ENCODE results near the gene FTO.

FTO gene

DNA sequence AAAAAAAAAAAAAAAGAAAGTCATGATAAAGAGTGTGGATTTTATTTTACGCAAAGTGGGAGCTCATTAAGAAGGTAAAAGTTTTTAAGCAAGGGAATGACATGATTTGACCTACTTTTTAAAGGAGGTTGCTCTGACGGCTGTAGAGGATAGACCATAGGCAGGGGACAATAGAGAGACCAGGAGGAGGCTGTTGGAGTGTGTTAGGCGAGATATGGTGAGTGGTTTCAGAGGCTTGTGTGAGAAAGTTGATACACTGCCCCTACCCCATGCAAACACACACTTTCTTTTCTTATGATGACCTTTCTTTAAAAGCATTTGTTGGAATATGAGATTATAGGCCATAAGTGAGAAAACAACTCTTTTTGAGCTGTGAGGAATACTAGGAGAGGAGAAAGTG, 82.0 kb downstream of the FTO start:
- DNase-seq (ENCODE audit: low read depth, low spot score): no peak
- no peaks in the 10 kb centered on the region for H3K9me3 ChIP-seq (ENCODE audit: low read depth, low read length)
- H3K4me3 ChIP-seq: no peak overlapping the region
- H3K27ac ChIP-seq: no peak overlapping the region
- no peaks in the 10 kb centered on the region for H3K36me3 ChIP-seq (ENCODE audit: insufficient read depth, low read length)
- no peak overlapping the region for H3K9ac ChIP-seq (ENCODE audit: insufficient read length)
- TF ChIP-seq POLR2AphosphoS5 (IDR thresholded peaks at IDR 0.05; ENCODE audit: borderline replicate concordance, low read depth, low read length) (no peak), FOXP2 (optimal IDR thresholded peaks at IDR 0.05; ENCODE audit: control extremely low read depth, extremely low read length, insufficient read depth) (no peak), EZH2 (IDR thresholded peaks at IDR 0.05) (no peak)

DNA sequence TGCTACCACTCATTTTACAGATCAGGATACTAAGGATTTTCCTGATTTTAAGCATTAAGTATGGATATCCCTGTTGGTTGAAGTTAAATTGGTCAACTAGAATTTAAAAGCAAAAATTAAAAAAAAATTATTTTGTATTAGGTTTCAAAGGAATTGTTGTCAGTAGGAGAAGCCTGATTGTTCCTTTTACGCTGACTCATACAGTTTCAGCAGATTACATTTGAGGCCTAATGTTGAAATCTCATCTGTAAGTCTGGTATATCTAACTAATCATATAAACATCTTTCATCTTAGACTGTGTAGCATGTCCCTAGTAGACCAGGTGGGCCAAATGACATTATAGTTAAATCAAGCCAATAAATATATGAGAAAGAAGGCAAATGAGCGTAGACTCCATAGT, 83.5 kb downstream of the FTO start:
- no peaks in the 10 kb centered on the region for H3K36me3 ChIP-seq (ENCODE audit: insufficient read depth, low read length)
- DNase-seq (ENCODE audit: low read depth, low spot score): no peak
- H3K9me3 ChIP-seq (ENCODE audit: low read depth, low read length): no peaks in the 10 kb centered on the region
- H3K9ac ChIP-seq (ENCODE audit: insufficient read length): no peak overlapping the region
- H3K27ac ChIP-seq: no peak overlapping the region
- no peak for TF ChIP-seq FOXP2 (optimal IDR thresholded peaks at IDR 0.05; ENCODE audit: control extremely low read depth, extremely low read length, insufficient read depth)
- no peak for TF ChIP-seq EZH2 (IDR thresholded peaks at IDR 0.05)
- no peak for TF ChIP-seq POLR2AphosphoS5 (IDR thresholded peaks at IDR 0.05; ENCODE audit: borderline replicate concordance, low read depth, low read length)
- no peak overlapping the region for H3K4me3 ChIP-seq

DNA sequence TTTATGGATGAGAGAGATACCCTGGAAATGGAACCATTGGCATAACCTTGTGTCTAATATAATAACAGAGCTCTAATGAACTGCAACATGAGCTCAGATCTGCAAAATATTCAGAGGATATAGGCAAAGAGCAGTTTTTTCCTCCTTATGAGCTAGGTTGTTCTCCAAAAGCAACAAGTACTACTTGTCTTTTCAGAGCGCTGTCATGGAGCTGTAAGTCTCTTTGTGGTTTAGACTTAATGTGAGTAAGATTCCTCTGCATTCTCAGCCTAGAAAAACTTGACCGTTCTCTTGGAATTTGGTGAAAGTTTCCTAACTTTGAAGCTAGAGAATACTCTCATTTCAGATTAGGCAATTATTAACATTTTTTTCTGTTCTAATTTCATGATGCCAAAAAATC, 85.2 kb downstream of the FTO start:
- no peak overlapping the region; the same call in 1 of the 2 replicates for H3K27ac ChIP-seq
- DNase-seq (ENCODE audit: low read depth, low spot score): no peak
- H3K36me3 ChIP-seq (ENCODE audit: insufficient read depth, low read length): no peaks in the 10 kb centered on the region
- no peaks in the 10 kb centered on the region for H3K9me3 ChIP-seq (ENCODE audit: low read depth, low read length)
- H3K9ac ChIP-seq (ENCODE audit: insufficient read length): no peak overlapping the region
- no peak for TF ChIP-seq EZH2 (IDR thresholded peaks at IDR 0.05)
- no peak for TF ChIP-seq POLR2AphosphoS5 (IDR thresholded peaks at IDR 0.05; ENCODE audit: borderline replicate concordance, low read depth, low read length)
- TF ChIP-seq FOXP2 (optimal IDR thresholded peaks at IDR 0.05; ENCODE audit: control extremely low read depth, extremely low read length, insufficient read depth): no peak
- H3K4me3 ChIP-seq: no peak overlapping the region

DNA sequence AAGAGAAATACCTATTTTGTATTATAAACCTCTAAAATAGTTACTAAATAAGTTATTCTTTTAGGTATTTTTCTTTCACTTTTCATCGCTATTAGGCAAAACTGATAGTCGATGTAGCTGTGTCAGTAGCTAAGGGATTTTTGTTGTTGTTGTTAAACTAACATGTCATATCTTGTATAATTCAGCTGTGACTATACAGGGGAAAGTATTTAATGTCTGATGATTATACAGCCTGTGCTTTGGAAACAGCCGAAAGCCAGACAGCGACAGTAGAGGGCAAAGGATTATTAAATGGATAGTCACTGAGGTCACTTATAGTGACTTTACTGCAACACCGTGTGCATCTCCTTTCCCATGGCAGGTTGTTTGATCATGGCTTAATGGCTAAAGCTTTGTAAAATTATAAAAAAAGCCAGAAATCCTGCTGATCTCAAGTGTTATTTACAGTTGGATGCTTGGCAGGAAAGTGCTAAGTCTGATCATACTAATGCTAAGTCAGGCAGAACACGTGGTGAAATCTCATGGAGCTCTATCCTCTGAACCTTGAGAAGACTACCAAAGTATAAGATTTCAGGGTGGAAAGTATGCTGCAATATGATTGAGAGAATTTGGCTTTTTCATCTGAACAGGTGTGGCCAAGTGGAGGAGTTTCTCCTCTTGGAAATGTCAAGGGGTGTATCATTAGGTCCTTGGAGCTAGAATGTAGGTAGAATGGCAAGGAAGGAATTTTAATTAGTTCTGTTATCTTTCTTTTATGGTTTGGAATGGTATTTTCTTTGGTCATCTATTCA, 88.4 kb downstream of the FTO start:
- TF ChIP-seq EZH2 (IDR thresholded peaks at IDR 0.05) (no peak), POLR2AphosphoS5 (IDR thresholded peaks at IDR 0.05; ENCODE audit: borderline replicate concordance, low read depth, low read length) (no peak), FOXP2 (optimal IDR thresholded peaks at IDR 0.05; ENCODE audit: control extremely low read depth, extremely low read length, insufficient read depth) (no peak)

DNA sequence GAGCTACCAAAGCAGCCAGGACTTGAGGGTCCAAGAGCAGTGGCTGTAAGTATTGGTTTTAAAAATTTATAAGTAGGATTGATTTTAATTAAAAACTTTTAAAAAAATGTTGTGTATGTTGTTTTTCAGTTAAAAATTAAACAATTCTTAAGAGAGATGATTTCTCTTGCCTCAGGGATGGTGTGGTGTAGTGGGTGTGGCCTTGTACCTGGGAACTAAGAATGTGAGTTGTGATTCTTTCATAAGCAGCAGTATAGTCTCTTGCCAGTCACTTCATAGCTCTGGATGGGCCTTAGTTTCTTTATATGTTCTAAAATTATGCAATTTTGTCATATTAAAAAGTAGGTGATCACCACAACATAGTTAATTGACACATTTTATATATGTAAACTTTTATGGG, 99.5 kb downstream of the FTO start:
- Histone ChIP-seq H3K4me3 (no peak overlapping the region), H3K9me3 (ENCODE audit: low read depth, low read length) (no peaks in the 10 kb centered on the region), H3K9ac (ENCODE audit: insufficient read length) (no peak overlapping the region), H3K36me3 (ENCODE audit: insufficient read depth, low read length) (no peaks in the 10 kb centered on the region), H3K27ac (no peak overlapping the region)
- TF ChIP-seq POLR2AphosphoS5 (IDR thresholded peaks at IDR 0.05; ENCODE audit: borderline replicate concordance, low read depth, low read length) (no peak), EZH2 (IDR thresholded peaks at IDR 0.05) (no peak)
- DNase-seq (ENCODE audit: low read depth, low spot score): no peak

More for the DNA sequence above, 88.4 kb downstream of the FTO start:
- no peak overlapping the region for H3K4me3 ChIP-seq
- no peak for DNase-seq (ENCODE audit: low read depth, low spot score)
- H3K9ac ChIP-seq (ENCODE audit: insufficient read length): no peak overlapping the region
- no peaks in the 10 kb centered on the region for H3K36me3 ChIP-seq (ENCODE audit: insufficient read depth, low read length)
- H3K27ac ChIP-seq: no peak overlapping the region
- no peaks in the 10 kb centered on the region for H3K9me3 ChIP-seq (ENCODE audit: low read depth, low read length)

DNA sequence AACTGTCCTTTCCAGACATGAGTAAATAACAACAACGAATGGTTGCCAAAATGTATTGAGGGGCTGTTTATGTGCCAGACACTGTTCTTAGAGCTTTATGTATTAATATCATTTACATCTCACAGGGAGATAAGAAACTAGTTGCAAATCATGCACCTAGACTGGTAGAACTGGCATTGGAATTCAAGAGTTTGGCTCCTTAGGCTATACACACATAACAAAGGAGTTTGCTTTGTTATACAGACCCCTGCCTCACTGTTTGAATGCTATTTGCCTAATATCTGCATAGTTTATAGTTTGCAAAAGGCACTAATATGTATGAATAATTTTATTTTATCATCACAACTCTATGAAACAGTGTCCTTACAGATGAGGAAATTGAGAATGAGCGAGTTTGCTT, 100.0 kb downstream of the FTO start:
- Histone ChIP-seq H3K36me3 (ENCODE audit: insufficient read depth, low read length) (no peaks in the 10 kb centered on the region), H3K9ac (ENCODE audit: insufficient read length) (no peak overlapping the region), H3K4me3 (no peak overlapping the region), H3K9me3 (ENCODE audit: low read depth, low read length) (no peaks in the 10 kb centered on the region), H3K27ac (no peak overlapping the region)
- DNase-seq (ENCODE audit: low read depth, low spot score): no peak
- no peak for TF ChIP-seq POLR2AphosphoS5 (IDR thresholded peaks at IDR 0.05; ENCODE audit: borderline replicate concordance, low read depth, low read length)
- no peak for TF ChIP-seq FOXP2 (optimal IDR thresholded peaks at IDR 0.05; ENCODE audit: control extremely low read depth, extremely low read length, insufficient read depth)
- TF ChIP-seq EZH2 (IDR thresholded peaks at IDR 0.05): no peak

DNA sequence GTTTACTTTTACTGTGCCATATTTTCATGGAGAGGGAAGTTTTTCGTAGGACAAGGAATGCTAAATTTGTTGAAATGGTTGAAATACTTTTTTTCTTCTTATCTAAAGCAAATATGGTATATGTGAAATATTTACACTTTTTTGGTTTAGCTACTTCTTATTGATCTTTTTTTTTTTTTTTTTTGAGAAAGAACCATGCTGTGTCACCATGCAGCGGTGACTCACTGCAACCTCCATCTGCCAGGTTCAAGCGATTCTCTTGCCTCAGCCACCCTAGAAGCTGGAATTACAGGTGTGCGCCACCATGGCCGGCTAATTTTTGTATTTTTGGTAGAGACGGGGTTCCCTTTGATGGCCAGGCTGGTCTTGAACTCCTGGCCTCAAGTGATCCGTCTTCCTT, 100.5 kb downstream of the FTO start:
- Histone ChIP-seq H3K36me3 (ENCODE audit: insufficient read depth, low read length) (no peaks in the 10 kb centered on the region), H3K27ac (no peak overlapping the region), H3K4me3 (no peak overlapping the region), H3K9me3 (ENCODE audit: low read depth, low read length) (no peaks in the 10 kb centered on the region), H3K9ac (ENCODE audit: insufficient read length) (no peak overlapping the region)
- DNase-seq (ENCODE audit: low read depth, low spot score): no peak
- TF ChIP-seq FOXP2 (optimal IDR thresholded peaks at IDR 0.05; ENCODE audit: control extremely low read depth, extremely low read length, insufficient read depth): no peak
- no peak for TF ChIP-seq POLR2AphosphoS5 (IDR thresholded peaks at IDR 0.05; ENCODE audit: borderline replicate concordance, low read depth, low read length)
- TF ChIP-seq EZH2 (IDR thresholded peaks at IDR 0.05): no peak

DNA sequence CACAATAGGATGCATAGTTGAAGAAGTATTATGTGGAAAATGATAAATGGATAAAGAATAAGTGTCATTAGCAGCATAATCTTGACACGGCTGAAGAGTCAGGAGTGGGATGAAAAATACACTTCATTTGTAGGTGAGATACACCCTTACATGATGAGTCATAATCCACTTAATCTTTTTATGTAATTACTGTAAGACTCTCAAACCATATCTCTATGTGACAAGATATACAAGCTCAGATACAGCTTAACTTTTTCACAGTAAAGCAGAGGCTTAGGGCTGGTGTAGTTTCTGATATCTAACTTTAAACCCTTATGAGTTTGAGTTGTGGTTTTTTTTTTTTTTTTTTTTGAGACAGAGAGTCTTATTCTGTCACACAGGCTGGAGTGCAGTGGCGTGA, 101.2 kb downstream of the FTO start:
- H3K27ac ChIP-seq: no peak overlapping the region
- H3K4me3 ChIP-seq: no peak overlapping the region
- no peak for TF ChIP-seq POLR2AphosphoS5 (IDR thresholded peaks at IDR 0.05; ENCODE audit: borderline replicate concordance, low read depth, low read length)
- TF ChIP-seq FOXP2 (optimal IDR thresholded peaks at IDR 0.05; ENCODE audit: control extremely low read depth, extremely low read length, insufficient read depth): no peak
- TF ChIP-seq EZH2 (IDR thresholded peaks at IDR 0.05): no peak
- DNase-seq (ENCODE audit: low read depth, low spot score): no peak
- no peak overlapping the region for H3K9ac ChIP-seq (ENCODE audit: insufficient read length)
- no peaks in the 10 kb centered on the region for H3K9me3 ChIP-seq (ENCODE audit: low read depth, low read length)
- no peaks in the 10 kb centered on the region for H3K36me3 ChIP-seq (ENCODE audit: insufficient read depth, low read length)

DNA sequence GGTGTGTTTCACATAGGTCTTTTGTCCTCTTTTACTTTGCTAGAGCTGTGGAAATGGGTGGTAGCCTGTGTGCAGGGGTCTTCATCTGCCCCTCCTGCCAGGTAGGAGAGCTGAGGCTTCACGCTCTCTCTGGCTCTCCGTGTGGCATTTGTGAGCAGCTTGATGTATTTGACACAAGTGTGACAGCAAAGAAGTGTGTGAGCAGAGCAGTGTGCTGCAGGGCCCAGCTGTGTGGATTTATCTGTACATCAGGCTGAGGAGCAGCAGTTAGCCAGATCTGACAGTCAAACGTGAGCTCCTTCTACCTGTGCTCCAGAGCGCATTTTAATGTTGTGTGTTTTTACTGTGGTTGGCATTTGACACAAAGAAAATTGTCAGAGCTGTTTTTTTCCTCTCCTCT, 101.8 kb downstream of the FTO start:
- Histone ChIP-seq H3K27ac (no peak overlapping the region), H3K4me3 (no peak overlapping the region)
- no peak for DNase-seq (ENCODE audit: low read depth, low spot score)

More for the DNA sequence above, 101.8 kb downstream of the FTO start:
- no peak overlapping the region for H3K9ac ChIP-seq (ENCODE audit: insufficient read length)
- H3K9me3 ChIP-seq (ENCODE audit: low read depth, low read length): no peaks in the 10 kb centered on the region
- TF ChIP-seq POLR2AphosphoS5 (IDR thresholded peaks at IDR 0.05; ENCODE audit: borderline replicate concordance, low read depth, low read length) (no peak), EZH2 (IDR thresholded peaks at IDR 0.05) (no peak), FOXP2 (optimal IDR thresholded peaks at IDR 0.05; ENCODE audit: control extremely low read depth, extremely low read length, insufficient read depth) (no peak)
- no peaks in the 10 kb centered on the region for H3K36me3 ChIP-seq (ENCODE audit: insufficient read depth, low read length)

All from SK-N-MC (cell line).